HG03159 (cell line): ENCODE data around the gene ASH1L.
"Not testable (repeated sequence)": the region's sequence is repeated elsewhere in the genome, so short reads cannot be mapped to it uniquely, and the experiment has no call there.

ENCODE experiments used
- ATAC-seq: cut with Tn5 transposase; IDR thresholded peaks from one replicate; pipeline ENCODE4 v1.9.1; 2021; ENCODE audit warnings: mild to moderate bottlenecking, moderate library complexity; ENCODE audit not compliant: unreplicated experiment

ASH1L gene

GRCh38 chr1:155562581-155563376, at the start of gene ASH1L:
TSS of gene ASH1L (minus strand) at chr1:155562803. CDS start at chr1:155521519, 41,284 bp downstream.
- ATAC-seq: peak; percentile 64

GRCh38 chr1:155610257-155610647, 47.6 kb upstream of the ASH1L start:
- peak; percentile 23 for ATAC-seq

GRCh38 chr1:155609515-155610256, 47.1 kb upstream of the ASH1L start, which contains the start of gene MSTO1:
TSS of gene MSTO1 (plus strand) at chr1:155610218. CDS start at chr1:155610249, 31 bp downstream.
- peak; percentile 90 for ATAC-seq

GRCh38 chr1:155608888-155609225, 46.3 kb upstream of the ASH1L start:
- ATAC-seq: no peak

GRCh38 chr1:155607708-155608107, 45.1 kb upstream of the ASH1L start:
- no peak for ATAC-seq

GRCh38 chr1:155599828-155600572, 37.4 kb upstream of the ASH1L start:
- ATAC-seq: not testable (repeated sequence)

GRCh38 chr1:155598842-155599331, 36.3 kb upstream of the ASH1L start:
- ATAC-seq: no peak

GRCh38 chr1:155596864-155597263, 34.3 kb upstream of the ASH1L start:
- no peak for ATAC-seq

- ATAC-seq: not testable (repeated sequence)
Observed at GRCh38 chr1:155595877-155596474, 33.4 kb upstream of the ASH1L start.

GRCh38 chr1:155591770-155592169, 29.2 kb upstream of the ASH1L start:
- no peak for ATAC-seq

- not testable (repeated sequence) for ATAC-seq
Observed at GRCh38 chr1:155590516-155591247, 28.1 kb upstream of the ASH1L start.

- ATAC-seq: not testable (repeated sequence)
Observed at GRCh38 chr1:155589282-155589681, 26.7 kb upstream of the ASH1L start.

GRCh38 chr1:155583846-155584245, 21.2 kb upstream of the ASH1L start:
- ATAC-seq: not testable (repeated sequence)

- not testable (repeated sequence) for ATAC-seq
Observed at GRCh38 chr1:155575608-155576007, 13.0 kb upstream of the ASH1L start.

- no peak for ATAC-seq
Observed at GRCh38 chr1:155574077-155574476, 11.5 kb upstream of the ASH1L start.

GRCh38 chr1:155570593-155570990, 8.0 kb upstream of the ASH1L start:
- no peak for ATAC-seq

GRCh38 chr1:155569988-155570592, 7.5 kb upstream of the ASH1L start:
- no peak for ATAC-seq

GRCh38 chr1:155563377-155564022, 897 bp upstream of the ASH1L start:
- ATAC-seq: not testable (repeated sequence)
